HG03060 (cell line): ENCODE data around the gene ZNF837.
A peak's percentile ranks its signal among the peaks of the same experiment; 100 is the strongest.
"Not testable (repeated sequence)": the region's sequence is repeated elsewhere in the genome, so short reads cannot be mapped to it uniquely, and the experiment has no call there.

Experiments used
- ATAC-seq: cut with Tn5 transposase; IDR thresholded peaks from one replicate; pipeline ENCODE4 v1.9.1; 2021; ENCODE audit warnings: low read depth, moderate number of reproducible peaks; ENCODE audit not compliant: unreplicated experiment

The ZNF837 gene

GRCh38 chr19:58351990-58352755 is 28.7 kb downstream of the ZNF837 start:
- no peak for ATAC-seq

DNA sequence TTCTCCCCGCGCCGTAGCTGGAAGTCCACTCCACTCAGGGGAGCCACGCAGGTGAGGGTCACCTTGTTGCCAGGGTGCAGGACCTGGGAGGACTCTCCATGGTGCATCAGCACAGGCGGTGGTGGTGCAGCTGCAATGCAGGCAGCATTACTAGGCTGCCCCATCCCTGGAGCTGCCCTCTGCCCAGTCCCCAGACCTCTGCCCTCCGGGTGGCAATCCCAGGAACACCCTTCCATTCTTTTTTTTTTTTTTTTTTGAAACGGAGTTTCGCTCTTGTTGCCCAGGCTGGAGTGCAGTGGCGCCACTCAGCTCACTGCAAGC is 29.3 kb downstream of the ZNF837 start:
- ATAC-seq, result no peak

- ATAC-seq, result no peak
Measured at GRCh38 chr19:58350871-58351557, 29.8 kb downstream of the ZNF837 start.

GRCh38 chr19:58350001-58350861 is 30.6 kb downstream of the ZNF837 start:
- no peak for ATAC-seq

DNA sequence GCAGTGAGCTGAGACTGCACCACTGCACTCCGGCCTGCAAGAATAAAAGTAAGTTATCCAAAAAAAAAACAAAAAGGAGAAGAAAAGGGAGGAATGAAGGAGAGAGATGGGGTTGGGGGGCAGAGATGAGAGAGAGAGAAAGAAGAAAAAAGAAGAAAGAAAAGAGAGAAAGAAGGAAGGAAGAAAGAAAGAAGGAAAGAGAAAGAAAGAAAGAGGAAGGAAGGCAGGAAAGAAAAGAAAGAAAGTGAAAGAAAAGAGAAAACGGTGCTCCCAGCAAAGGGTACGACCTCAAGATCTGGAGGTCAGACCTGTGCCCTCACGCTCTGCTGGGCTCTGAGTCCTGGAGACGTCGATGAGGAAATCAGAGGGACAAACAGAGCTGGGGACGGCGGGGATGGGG is 31.2 kb downstream of the ZNF837 start:
- ATAC-seq, result no peak

- not testable (repeated sequence) for ATAC-seq
Measured at GRCh38 chr19:58348080-58348479, 32.8 kb downstream of the ZNF837 start.

- ATAC-seq, result no peak
Measured at GRCh38 chr19:58346961-58347929, 33.6 kb downstream of the ZNF837 start.

DNA sequence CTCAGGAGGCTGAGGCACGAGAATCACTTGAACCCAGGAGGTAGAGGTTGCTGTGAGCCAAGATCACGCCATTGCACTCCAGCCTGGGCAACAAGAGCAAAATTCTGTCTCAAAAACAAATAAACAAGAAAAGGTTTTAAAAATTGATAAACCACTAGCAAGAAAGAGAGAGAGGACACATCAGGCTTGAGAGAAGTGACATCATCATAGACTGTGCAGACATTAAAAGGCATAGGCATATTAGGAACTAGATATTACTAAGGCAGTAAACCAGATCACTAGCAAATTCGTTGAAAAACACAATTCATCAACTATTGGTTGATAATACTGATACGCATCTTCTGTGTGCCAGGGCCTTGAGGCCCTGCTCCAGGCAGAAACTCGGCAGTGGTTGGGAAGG is 35.3 kb downstream of the ZNF837 start:
- no peak for ATAC-seq

GRCh38 chr19:58338825-58339558 is 41.8 kb downstream of the ZNF837 start:
- ATAC-seq, result no peak

GRCh38 chr19:58338336-58338735 is 42.5 kb downstream of the ZNF837 start:
- ATAC-seq, result no peak

GRCh38 chr19:58336820-58337219 is 44.0 kb downstream of the ZNF837 start:
- no peak for ATAC-seq

DNA sequence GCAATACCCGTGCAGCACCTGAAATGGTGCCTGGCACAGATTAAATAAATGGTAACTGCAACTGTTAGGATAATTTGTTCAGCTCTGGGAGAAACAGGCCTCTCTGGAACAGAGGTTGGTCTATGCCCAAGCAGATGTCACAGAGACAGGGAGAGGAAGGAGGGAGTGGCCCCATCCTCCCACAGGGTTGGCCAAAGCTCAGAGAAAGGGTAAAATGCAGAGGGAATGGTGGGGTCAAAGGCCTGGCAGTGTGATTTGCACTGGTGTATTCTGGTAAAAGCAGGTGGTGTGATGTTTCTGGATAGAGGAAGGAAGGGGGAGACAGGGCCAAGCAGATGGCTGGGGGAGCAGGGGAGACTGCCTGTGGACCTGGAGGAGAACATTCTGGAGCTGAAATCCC is 44.6 kb downstream of the ZNF837 start:
- ATAC-seq, result no peak

DNA sequence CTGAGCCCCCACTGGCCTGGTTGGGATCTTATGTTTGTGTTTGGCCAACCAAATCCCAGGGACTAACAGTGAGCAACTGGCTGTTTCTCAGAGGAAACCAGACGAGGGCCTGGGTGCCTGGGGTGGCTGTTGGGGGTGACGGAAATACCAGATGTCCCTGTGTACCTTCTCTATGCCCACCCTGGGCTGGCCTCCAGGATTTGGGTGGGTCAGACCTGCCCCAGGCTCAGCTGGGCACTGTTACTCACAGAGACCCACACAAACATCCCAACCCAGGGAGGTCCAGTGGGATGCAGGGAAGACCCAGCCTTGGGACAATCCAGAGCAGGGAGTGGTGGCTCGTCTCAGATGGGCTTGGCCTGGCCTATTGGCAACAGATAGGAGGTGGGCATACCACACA is 45.2 kb downstream of the ZNF837 start:
- no peak for ATAC-seq

GRCh38 chr19:58334691-58335249 is 46.1 kb downstream of the ZNF837 start:
- no peak for ATAC-seq

DNA sequence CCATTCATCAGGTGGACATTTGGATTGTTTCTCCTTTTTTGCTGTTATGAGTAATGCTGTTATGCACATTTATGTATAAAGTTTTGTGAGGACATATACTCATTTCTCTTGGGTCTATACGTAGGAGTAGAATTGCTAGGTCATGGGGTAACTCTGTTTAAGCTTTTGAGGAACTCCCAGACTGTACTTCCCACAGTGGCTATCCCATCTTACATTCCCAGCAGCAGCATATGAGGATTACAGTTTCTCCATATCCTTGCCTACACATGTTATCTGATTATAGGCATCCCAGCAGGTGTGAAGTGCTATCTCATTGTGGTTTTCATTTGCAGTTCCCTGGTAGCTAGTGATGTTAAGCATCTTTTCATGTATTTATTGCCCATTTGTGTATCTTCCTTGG is 48.1 kb downstream of the ZNF837 start:
- no peak for ATAC-seq

- no peak for ATAC-seq
Measured at GRCh38 chr19:58330458-58330857, 50.4 kb downstream of the ZNF837 start.

GRCh38 chr19:58328999-58329398 is 51.8 kb downstream of the ZNF837 start:
- no peak for ATAC-seq

DNA sequence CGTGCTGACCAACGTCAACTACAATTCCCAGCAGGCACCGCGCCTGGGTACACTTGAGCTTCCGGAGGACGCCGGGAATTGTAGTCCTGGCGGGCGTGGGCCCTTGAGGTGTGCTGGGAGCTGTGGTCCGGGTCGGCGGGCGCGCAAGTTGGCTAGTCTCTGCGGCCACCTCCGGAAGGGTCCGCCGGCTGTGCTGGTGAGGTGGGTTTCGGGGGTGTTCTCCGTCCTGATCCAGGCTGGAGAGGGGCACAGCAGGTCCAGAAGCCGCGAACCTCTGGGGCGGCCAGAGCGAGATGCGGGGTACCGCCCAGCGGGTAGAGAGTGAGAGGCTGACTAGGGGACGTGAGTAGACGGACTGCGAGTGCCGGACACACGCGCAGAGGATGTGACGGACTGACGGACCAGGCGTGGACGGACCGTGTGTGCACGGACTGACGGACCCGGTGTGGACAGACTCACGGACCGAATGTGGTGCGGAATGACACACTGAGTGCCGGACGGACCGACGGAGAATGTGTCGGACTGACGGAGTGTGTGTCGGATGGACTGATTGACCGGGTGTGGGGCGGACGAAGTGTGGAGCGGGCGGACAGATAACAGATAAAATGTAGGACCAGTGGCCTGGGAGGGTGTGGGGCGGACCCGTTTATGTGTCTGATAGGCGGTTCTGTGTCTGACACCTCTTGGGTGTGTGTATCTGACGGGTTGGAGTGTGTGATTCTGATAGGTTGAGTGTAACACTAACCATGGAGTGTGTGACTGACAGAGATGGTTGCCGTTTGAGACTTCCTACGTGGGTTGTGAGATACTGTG is 53.7 kb downstream of the ZNF837 start, which contains the start of gene ZSCAN22:
Gene ZSCAN22 (plus strand): TSS at position 81 of the 813 bp plus-strand sequence. CDS start 7,809 bp downstream, outside the sequence.
- ATAC-seq, result peak; percentile 76
